Keratinocyte (primary cell): ENCODE measurements around the gene PHF23. TPM values are rescaled to one million over a fixed set of nuclear protein-coding genes. Genes with fewer than 3 reads are reported as not detected.

Source experiments
- DNase-seq: peaks from one replicate; pipeline ENCODE4 v3.0.0-alpha.2; 2011; ENCODE audit warnings: low read depth, missing footprints, low spot score
- FAIRE-seq: peaks from 2 replicates; lab custom pipeline; 2011; peaks lifted over from hg19 to GRCh38; lab: Jason Lieb, UNC
- H2AFZ ChIP-seq: 2 replicates; pipeline ENCODE4 v1.6.0; 2012; ENCODE audit warnings: low read length, control low read depth, inconsistent platforms; ENCODE audit not compliant: control insufficient read depth
- H3K27ac ChIP-seq: 2 replicates; pipeline ENCODE4 v1.5.1; 2011; ENCODE audit warnings: low read length; ENCODE audit not compliant: control insufficient read depth, insufficient read depth
- H3K27me3 ChIP-seq: 3 replicates; pipeline ENCODE4 v1.6.0; 2011; ENCODE audit warnings: low read length; ENCODE audit not compliant: control insufficient read depth, insufficient read depth; ENCODE audit errors: extremely low read depth
- H3K36me3 ChIP-seq, 2 experiments: 2 replicates in 1 of 2; 3 replicates in 1 of 2; pipeline ENCODE4 v1.5.1; 2011; ENCODE audit warnings: low read length in 2 of 2, mild to moderate bottlenecking in 1 of 2; ENCODE audit not compliant: control insufficient read depth in 2 of 2, insufficient read depth in 2 of 2; ENCODE audit errors: extremely low read depth in 1 of 2
- H3K4me1 ChIP-seq: 3 replicates; pipeline ENCODE4 v1.5.1; 2011; ENCODE audit warnings: low read length; ENCODE audit not compliant: control insufficient read depth, insufficient read depth; ENCODE audit errors: extremely low read depth
- H3K4me2 ChIP-seq: 3 replicates; pipeline ENCODE4 v1.6.0; 2011; ENCODE audit warnings: low read depth, low read length; ENCODE audit not compliant: control insufficient read depth, insufficient read depth; ENCODE audit errors: extremely low read depth
- H3K4me3 ChIP-seq, 3 experiments: fragments of 200-600 bp in 1 of 3; sonication (generic) in 1 of 3; 2 replicates in 2 of 3; 3 replicates in 1 of 3; pipeline ENCODE4 v1.5.1; 2011 to 2016; ENCODE audit warnings: low read length in 3 of 3, mild to moderate bottlenecking in 3 of 3, control low read depth in 2 of 3, inconsistent platforms in 1 of 3, low read depth in 1 of 3, mixed read lengths in 1 of 3, mixed run types in 1 of 3, moderate library complexity in 1 of 3; ENCODE audit not compliant: control insufficient read depth in 2 of 3, insufficient read depth in 2 of 3; ENCODE audit errors: extremely low read depth in 1 of 3
- H3K79me2 ChIP-seq: 2 replicates; pipeline ENCODE4 v1.6.0; 2012; ENCODE audit warnings: low read length; ENCODE audit not compliant: control insufficient read depth, insufficient read depth
- H3K9ac ChIP-seq: 3 replicates; pipeline ENCODE4 v1.6.0; 2011; ENCODE audit warnings: low read length; ENCODE audit not compliant: control insufficient read depth, insufficient read depth; ENCODE audit errors: extremely low read depth
- H3K9me1 ChIP-seq: 3 replicates; pipeline ENCODE4 v1.6.0; 2011; ENCODE audit warnings: low read length; ENCODE audit not compliant: control insufficient read depth, insufficient read depth; ENCODE audit errors: extremely low read depth
- H3K9me3 ChIP-seq: 2 replicates; pipeline ENCODE4 v1.5.1; 2012; ENCODE audit warnings: low read depth, low read length; ENCODE audit not compliant: control insufficient read depth
- H4K20me1 ChIP-seq: 3 replicates; pipeline ENCODE4 v1.6.0; 2011; ENCODE audit warnings: low read length; ENCODE audit not compliant: control insufficient read depth, insufficient read depth; ENCODE audit errors: extremely low read depth
- CTCF ChIP-seq, 3 experiments: IDR thresholded peaks in 1 of 3; conservative IDR thresholded peaks in 1 of 3; optimal IDR thresholded peaks in 1 of 3; 2 replicates in 2 of 3; 3 replicates in 1 of 3; pipeline versions ENCODE3 to v1.5.1; 2011; ENCODE audit warnings: low read length in 3 of 3, mild to moderate bottlenecking in 3 of 3, moderate library complexity in 2 of 3, control low read depth in 1 of 3, inconsistent platforms in 1 of 3; ENCODE audit not compliant: insufficient read depth in 2 of 3; ENCODE audit errors: extremely low read depth in 1 of 3
- EZH2 ChIP-seq: IDR thresholded peaks from one replicate; pipeline ENCODE4 v1.6.1; 2012; ENCODE audit warnings: inconsistent platforms, mild to moderate bottlenecking, low read length, moderate library complexity
- dilution Hi-C: fragments of 300-500 bp; cut with MboI; formaldehyde crosslinking; loops from one replicate; pipeline ENCODE4 v1.7.0; 2020; ENCODE audit warnings: low sequenced_read_pairs; ENCODE audit not compliant: extremely low pct_ligation_motif_present
- polyA plus RNA-seq, 5 experiments: library from polyadenylated mRNA; depleted of rRNA in 3 of 5; stranded (reverse) in 3 of 5; stranded (forward) in 1 of 5; unstranded in 1 of 5; fragments of >200 nt; gene quantifications; 1 replicate in 1 of 5; 2 replicates in 3 of 5; 3 replicates in 1 of 5; pipeline versions ENCODE4 v1.2.1 to v1.2.3, GENCODE V29; 2011 to 2012; ENCODE audit warnings: missing spikeins in 2 of 5, low read depth in 1 of 5, low replicate concordance in 1 of 5

Gene PHF23
- polyA plus RNA-seq, 1 donor (not counting 4 experiments of a cell fraction or from before 2014, with no cell fraction given): 52.8 TPM

DNA sequence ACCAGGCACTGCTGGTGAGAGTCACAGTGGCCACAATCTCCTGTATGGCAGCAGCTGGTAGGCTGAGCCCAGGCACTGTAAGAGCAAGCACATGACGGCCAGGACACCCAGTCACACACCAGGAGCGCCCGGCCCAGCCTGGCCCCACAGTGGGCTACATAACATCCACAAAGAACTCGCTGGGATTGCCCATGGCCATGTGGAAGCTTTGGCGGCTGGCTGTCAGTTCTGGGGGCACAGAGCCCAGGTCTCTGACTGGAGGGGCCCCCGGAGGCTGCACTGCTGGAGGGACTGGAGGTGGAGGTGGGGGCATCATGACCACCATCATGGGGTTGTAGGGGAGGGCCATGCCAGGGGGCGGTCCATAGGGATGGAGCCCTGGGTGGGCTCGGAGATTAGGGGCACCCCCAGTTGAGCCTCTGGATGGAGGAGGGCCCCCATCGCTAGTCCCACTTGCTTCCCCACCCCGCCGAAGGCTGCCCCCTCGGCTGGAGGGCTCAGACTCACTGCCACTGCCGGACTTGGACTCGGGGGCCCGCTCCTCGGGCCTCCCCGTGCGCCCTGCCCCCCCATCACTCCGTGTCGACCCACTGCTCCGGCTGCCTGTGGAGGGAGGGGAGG lies 13.4 kb downstream of the PHF23 start:
- H3K36me3 ChIP-seq: peaks cover 47 to 64% of the 10 kb centered on the region in 2 experiments
- dilution Hi-C loops: no loop called here

DNA sequence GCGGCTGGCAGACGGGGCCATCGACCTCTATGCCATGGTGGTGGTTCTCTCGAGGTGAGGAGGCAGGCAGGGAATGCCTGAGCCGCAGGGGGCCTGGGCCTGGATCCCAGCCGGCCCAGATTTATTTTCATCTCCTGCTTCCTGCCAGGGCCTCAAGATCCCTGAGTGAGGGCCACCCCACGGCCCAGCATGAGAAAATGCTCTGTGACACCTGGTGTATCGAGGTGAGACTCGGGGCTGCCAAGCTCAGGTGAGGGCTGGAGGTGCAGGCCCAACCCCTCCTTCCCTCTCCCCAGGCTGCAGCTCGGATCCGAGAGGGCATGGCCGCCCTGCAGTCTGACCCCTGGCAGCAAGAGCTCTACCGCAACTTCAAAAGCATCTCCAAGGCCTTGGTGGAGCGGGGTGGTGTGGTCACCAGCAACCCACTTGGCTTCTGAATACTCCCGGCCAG lies 14.6 kb downstream of the PHF23 start:
- no peak overlapping the region for H2AFZ ChIP-seq
- H3K4me3 ChIP-seq: no peak overlapping the region
- H3K9me1 ChIP-seq: no peaks in the 10 kb centered on the region
- H3K36me3 ChIP-seq: peaks cover 42 to 60% of the 10 kb centered on the region in 2 experiments
- H3K9me3 ChIP-seq: no peaks in the 10 kb centered on the region
- H4K20me1 ChIP-seq: peaks cover 5% of the 10 kb centered on the region
- FAIRE-seq: no peak
- no peak overlapping the region for H3K9ac ChIP-seq
- no peak for TF ChIP-seq EZH2
- no peak for TF ChIP-seq CTCF (optimal IDR thresholded peaks at IDR 0.05 in 1 of 3, IDR thresholded peaks at IDR 0.05 in 1 of 3, conservative IDR thresholded peaks at IDR 0.05 in 1 of 3; ENCODE audit: extremely low read depth in 1 of 3, insufficient read depth in 2 of 3, low read length in 3 of 3)
- dilution Hi-C loops: no loop called here
- H3K27me3 ChIP-seq: no peaks in the 10 kb centered on the region
- H3K27ac ChIP-seq: no peak overlapping the region
- H3K4me2 ChIP-seq: no peak overlapping the region
- H3K4me1 ChIP-seq: peaks cover 34% of the 10 kb centered on the region
- H3K79me2 ChIP-seq: peaks cover 12% of the 10 kb centered on the region
- no peak for DNase-seq

More for the DNA sequence above, 13.4 kb downstream of the PHF23 start:
- no peak for FAIRE-seq
- Histone ChIP-seq H3K4me3 (no peak overlapping the region), H3K27ac (no peak overlapping the region), H3K27me3 (no peaks in the 10 kb centered on the region), H3K9me1 (no peaks in the 10 kb centered on the region), H3K4me1 (peaks cover 29% of the 10 kb centered on the region), H3K9ac (no peak overlapping the region), H2AFZ (no peak overlapping the region), H3K79me2 (peaks cover 18% of the 10 kb centered on the region), H3K4me2 (no peak overlapping the region), H4K20me1 (peaks cover 5% of the 10 kb centered on the region), H3K9me3 (no peaks in the 10 kb centered on the region)
- TF ChIP-seq CTCF (optimal IDR thresholded peaks at IDR 0.05 in 1 of 3, IDR thresholded peaks at IDR 0.05 in 1 of 3, conservative IDR thresholded peaks at IDR 0.05 in 1 of 3; ENCODE audit: extremely low read depth in 1 of 3, insufficient read depth in 2 of 3, low read length in 3 of 3) (no peak), EZH2 (no peak)
- DNase-seq: no peak
